Renal cortical epithelial cell (primary cell): Measurements from ENCODE around the gene CDK14. TPM values are rescaled to one million over a fixed set of nuclear protein-coding genes. Genes with fewer than 3 reads are reported as not detected.

ENCODE experiments used
- DNase-seq: peaks from one replicate; pipeline ENCODE4 v3.0.0-alpha.2; 2011; ENCODE audit warnings: low read depth
- total RNA-seq: library from RNA; depleted of rRNA; stranded (reverse); fragments of >200 nt; gene quantifications from 2 replicates; pipeline ENCODE4 v1.2.3, GENCODE V29; 2014

Gene CDK14
- total RNA-seq, 1 donor from 2014 or later = 30.2 TPM

DNA sequence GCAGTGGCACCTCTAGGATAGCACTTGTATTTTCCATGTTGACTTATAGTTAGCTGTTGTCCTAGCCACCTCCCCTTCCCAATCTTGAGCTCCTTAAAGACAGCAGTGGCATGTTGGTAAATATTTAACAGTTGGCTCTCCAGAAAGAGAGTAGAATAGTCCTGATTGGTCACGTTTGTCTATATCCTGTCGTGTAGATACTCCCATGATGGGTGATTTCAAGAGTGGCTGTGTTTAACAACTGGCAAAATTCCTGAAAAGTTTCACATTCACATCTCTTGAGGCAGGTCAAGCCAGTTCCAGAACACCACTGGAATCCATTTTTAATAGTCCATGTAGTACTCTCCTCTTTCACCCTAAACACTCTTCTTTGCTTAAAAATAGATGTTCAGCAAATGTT, 599.9 kb downstream of the CDK14 start:
- no peak for DNase-seq

DNA sequence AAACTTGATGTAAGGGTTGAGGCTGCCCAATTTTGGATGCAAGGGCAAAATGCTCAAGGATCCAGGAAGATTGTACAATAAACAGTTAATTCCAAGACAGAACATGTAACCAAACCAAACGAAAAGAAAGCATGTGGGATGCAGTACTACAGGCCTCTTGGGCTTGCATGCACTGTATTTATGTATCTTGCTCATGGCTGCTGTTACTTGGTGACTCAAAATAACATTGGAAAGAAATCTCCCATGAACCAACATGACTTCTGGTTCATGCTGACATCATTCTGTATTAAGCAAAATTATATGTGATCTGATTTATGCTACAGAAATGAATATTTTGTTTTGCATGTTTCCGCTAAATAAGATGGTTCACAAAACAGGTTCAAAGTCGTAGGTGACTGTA, 602.2 kb downstream of the CDK14 start:
- DNase-seq = no peak

DNA sequence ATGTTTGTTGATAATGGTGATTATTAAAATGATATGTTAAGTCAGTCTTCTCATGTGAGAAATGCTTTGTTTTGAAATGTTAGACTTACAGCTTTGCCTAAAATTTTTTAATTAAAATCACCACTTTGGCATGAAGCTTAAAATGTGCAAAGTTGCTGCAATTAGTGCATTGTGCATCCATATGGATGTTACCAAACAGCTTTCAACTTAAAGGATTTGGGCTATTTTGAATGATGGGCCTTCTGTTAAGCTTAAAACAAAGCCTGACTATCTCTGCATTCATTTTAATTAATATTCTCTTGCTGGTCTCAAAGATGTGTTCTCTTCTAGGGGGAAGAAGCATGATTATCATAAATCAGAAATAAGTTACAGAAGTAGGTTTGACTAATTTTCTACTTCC, 603.5 kb downstream of the CDK14 start:
- DNase-seq = no peak

DNA sequence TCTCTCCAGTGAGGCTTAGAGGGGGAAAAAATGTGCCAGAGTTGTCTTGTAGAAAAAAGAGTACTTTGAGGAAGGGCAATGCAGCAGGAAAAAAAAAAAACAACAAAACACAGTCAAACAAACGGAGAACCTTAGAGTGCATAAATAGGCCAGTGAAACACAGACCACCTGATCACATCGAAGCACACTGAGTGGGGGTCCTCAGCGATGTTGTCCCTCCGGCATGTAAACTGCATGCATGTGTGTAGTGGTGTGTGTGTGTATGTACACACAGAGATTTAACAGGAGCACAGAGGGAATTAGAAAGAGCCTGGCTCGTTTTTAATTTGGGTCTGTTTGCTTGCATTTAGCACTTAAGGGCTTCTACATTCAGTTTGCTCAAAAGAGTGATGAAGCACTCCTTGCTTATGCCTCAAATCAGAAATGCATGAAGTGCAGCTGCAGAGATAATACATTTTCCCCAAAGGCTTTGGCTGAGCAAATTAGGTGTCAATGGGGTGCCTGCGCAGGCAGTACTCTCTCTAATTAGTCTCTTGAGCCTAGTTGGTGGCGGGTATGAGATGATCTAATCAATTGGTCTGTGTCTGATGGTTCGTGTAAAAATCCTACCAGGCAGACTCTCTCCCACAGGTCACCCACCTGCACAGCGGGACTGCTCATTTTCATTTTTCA, 605.5 kb downstream of the CDK14 start:
- no peak for DNase-seq

DNA sequence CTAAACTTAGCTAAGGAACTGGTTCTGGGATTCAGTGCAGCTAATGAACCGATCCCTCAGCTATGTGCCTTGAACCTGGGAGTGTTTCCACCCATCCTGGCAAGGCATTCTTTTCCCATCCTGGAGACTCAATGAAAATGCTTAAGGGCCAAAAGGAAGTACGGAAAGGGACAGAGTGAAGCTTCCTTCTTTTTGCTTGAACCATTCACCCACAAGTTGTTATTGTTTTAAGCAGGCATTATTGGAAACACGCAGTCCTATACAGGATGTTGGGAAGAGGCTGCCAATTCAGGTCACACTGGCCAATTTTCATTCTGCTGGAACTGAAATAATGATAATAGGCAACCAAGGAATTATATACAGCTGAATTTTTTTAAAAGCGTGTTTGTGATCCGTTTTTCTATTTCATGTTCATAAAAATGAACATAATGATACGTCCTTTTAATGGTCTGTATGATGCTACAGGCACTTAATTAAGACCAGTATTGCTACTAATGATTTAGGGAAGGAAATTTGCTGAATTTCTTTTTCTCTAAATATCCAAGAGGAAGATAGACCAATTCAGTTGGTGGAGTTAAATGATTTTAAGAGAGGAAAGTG, 610.3 kb downstream of the CDK14 start:
- DNase-seq = no peak

DNA sequence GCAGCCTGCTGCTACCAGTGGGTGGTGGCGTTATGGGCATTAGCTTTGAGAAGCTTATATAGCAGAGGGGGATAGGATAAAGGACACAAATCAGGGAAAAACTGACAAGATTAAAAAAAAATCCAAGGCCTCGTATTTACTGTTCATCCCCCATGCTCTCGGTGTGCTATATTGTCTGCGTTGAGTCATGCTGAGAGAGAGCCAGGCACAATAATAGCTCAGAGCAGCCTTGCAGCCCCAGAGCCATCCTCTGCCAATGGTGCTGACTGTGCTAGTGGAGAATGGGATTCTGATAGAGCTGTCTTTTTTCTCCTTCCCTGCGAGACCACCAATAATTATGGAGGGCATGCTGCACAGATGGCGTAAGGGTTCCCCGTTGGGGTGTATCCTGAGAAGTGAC, 616.5 kb downstream of the CDK14 start:
- DNase-seq = no peak

DNA sequence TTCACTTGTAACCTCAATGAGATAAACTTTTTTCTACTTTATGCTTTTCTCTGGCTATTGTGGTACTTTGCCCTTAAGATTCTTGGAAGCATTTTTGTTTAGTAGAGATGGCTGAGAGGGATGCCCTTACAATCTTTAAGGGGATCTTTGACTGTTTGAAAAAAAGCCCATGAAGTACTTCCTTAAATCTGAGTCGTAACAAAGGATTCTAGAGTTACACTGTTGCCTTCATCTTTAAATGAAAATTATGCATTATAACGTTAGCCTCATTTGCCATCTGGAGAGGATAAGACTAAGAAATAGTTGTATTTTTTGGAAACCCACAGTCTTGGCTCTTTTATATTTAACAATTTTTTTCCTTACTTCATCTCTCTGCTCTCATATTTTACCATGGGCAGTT, 630.3 kb downstream of the CDK14 start:
- DNase-seq = no peak

DNA sequence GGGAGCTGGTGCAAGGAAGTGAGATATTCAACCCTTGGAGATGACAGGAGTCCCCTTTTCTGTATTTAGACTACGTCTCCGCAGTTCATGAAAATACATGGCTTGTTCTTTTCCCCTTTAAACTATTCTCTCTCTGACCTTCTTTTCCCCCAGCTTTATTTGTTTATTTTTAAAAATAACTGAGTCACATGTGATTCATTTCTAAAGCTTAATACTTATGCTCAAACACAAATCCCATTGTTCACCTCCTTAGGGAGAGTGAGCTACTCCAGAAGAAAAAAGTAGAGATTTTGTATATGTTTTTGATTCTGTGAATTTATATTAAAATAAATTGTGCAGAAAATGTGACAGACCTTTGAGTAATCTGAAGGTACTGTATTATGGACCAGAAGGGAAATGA, 632.2 kb downstream of the CDK14 start:
- no peak for DNase-seq

DNA sequence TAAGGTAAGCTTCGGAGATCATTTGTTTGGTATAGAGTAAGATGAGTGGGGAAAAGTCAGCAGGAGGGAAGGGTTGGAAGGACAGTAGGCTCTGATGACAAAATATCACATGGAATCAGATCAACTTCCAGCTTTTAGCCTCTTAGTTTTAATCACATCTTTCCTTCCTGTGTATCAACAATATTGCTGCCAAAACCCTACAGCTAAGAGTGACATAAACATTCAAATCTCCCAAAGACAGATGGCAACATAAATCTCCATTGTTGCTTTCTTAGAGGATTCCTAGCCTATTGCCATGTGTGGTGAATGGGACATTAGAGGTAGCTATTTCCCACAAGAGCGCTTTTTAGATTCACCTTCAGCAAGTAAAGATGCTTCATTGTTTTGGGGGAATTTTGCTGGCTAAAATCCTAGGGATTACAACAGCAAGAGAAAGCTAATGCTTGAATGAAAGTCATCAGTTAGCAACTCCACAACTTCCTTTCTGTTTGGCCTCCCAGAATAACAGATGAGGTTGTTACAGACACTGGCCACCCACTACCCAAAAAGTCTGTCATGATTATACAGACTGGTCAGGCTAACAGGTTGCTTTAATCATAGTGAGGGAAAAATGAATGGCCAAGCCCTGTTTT, 632.9 kb downstream of the CDK14 start:
- no peak for DNase-seq

DNA sequence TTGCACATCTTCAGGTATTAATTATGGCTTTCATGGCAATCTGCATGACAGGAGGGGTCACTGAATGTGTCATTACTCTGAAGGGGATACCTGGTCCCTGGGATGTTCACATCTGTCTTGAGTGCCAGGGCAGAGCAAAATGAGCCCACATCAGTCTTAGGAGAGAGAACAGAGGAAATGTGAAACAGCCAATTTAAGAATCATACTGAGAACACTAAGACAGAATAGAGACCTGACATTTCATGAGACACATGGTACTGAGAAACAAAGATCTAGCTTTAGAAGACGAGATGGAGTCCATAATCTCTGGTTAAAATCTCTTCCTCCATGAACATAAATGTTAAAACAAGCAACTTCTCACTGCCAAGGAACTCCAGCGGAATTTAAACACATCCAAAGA, 634.0 kb downstream of the CDK14 start:
- no peak for DNase-seq

DNA sequence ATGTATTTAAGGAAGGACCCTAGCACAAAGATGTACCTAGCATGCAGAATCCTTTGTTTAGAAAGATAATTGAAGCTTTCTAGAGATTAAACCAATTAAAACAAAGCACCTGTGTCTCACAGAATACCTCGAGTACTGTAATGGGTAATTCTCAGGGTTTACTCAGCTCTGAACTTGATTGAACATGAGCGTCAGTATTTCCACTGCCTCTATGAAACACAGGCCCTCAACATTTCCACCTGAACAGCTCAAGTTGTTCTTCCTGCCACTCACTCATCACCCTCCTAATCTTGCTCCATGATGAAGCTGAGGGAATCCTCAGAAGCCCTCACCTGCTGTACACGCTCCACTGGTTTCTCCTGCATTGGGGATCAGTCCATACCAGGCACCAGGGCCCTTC, 634.4 kb downstream of the CDK14 start:
- DNase-seq = no peak

DNA sequence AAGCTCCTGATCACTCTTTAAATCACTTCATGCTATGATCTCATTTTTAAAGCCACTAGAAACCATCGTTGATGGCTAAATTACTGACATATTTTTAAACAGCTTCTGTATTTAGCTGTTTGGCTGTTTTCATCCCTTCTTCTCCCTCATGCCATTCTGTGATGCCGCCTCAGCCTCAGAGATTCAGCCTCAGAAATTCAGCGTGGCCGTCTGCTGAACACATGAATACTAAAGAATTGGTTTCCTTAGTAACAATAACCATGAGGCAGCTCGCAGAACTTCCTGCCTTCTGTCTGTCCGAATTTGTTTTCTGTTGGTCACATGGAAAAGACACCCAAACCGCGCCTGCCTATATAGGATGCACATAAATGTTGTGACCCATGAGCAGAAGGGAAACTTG, 637.1 kb downstream of the CDK14 start:
- no peak for DNase-seq

DNA sequence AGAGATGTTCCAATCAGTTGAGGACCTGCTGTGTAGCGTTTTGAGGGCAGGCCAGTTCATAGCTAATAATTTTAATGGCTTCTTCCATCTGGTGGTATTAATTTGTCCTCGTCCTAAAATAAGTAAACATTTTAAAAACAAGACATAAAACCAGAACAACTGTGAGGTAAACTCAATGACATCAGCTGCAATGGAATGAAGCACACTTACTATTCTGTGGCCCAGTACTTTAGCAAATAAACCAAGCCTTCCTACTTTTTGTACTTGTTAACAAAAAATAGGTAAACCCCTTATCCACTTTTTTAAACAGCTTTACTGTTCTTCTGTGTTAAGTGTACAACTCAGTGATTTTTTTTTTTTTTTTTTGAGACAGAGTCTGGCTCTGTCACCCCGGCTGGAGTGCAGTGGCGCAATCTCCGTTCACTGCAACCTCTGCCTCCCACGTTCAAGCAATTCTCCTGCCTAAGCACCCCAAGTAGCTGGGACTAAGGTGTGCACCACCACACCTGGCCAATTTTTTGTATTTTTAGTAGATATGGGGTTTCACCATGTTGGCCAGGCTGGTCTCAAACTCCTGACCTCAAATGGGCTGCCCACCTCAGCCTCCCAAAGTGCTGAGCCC, 639.2 kb downstream of the CDK14 start:
- no peak for DNase-seq

DNA sequence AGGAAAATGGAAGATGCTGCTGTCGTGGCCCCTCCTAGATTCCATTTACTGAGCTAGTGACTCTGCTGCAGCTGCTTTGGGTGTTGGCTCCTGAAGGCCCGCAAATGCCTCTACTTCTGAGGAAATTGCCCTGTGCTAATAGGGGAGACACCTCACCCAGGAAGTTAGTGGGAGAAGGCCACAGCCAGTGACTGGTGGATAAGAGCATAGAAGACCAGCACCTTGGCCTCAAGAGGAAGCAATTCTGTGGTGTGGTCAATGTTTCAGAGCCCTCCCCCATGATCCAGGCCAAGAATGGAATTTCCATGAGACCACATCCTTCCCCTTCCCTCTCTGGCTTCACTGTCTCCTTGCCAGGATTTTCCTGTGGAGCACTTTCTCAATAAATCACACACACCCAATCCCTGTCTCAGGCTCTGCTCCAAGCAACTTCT, 643.1 kb downstream of the CDK14 start:
- peak; percentile 91 for DNase-seq

DNA sequence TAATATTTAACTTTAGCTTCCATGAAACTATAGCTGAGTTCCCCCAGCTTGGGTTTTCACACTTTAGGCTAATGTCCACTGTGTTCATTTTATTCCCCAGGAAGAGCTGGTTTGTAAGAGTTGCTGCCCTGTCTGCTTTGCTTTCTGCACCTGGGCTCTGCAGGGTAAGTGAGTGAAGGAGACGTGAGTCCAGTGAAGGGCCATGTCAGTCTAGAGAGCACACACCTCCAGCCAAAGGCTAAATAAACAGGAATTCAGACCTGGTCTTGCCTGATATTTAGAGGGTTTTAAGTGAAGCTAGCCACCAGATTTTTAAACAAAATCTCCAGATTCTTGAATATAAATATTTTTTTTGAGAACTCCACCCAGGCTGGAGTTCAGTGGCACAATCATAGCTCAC, 643.7 kb downstream of the CDK14 start:
- no peak for DNase-seq

DNA sequence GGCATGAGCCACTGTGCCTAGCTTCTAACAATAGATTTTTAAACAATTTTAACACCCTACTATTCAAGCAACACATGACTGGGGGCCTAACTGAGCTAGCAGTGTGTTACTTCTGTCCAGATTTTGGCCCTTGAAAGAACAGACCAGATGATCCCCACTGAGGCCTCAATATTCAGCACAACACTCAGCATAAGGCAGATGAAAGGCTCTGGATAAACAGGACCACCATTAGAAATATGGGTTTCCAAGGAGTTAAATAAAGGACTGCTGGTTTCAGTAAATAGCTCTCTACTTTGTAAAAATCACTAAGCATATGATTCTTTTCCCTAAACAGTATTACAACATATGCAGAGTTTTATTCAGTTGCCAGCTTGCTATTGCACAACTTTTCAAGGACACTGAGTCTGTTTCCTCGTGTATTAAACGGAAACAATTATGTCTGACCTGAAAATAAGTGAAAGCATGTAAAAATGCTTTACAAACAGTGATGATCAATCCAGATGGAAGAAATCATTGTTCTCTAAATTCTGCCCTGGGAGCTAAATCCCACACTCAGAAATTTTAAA, 644.3 kb downstream of the CDK14 start:
- DNase-seq = peak; percentile 76

DNA sequence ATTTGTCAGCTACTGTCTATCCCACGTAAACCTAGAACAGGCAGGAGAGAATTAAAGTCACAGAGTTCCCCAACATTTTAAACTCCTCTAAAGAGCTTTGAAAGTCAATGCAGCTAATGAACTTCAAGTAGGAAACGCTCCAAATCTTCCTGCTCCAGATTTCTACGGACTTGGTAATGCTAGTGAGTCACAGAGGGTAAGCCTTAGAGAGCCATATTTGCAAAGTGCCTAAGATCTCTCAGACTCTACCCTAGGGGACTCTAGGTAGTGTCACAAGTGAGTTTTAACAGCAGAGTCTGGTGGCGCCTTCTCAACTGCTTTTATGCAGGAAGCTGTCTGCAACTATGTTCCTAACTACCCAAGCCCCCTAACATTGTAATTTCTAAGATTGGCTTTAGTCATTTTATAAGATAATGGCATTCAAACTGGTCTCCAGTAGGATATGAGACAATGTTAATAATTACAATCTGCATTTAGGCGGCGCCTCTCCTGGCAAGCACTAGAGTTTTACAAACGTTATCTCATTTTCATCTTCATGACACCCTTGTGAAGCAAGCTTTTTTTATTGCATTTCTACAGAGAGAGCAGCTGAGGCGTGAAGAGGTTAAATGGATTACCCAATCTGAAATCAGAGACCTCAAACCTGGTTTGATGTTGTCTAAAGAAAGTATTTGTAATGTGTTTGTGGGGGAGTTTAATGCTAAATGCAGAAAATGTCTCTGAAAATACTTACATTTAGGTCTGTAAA, 646.1 kb downstream of the CDK14 start:
- peak; percentile 80 for DNase-seq

DNA sequence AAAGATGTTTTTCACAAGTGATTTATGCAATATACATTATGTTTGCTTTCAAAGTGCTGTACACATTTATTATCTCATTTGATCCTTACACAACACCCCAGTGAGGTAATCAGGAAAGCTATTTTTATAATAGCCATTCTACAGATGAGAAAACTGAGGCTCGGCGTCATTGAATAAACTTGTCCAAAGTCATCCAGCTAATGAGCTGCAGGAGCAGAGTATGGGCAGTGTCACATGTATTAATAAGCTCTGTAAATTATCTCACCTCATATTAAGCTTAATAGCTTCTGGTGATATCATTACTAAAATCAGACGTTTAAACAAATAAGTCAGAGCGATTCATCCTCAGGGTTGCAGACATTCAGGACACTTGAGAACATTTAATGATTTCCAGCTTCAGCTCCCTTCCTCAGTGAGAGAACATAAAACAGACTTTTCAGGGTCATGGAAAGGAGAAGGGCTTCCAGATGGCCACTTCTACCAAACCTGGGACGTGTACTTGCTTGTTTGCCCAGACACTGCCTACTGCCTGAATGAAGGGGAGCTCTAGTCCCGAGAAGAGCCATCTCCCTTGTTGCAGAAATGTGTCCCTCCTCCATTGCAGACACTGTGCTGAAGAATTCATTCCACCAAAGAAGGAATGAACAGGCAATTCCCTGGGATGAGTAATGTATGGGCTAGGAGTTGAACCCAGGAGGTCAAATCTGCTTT, 647.6 kb downstream of the CDK14 start:
- no peak for DNase-seq

DNA sequence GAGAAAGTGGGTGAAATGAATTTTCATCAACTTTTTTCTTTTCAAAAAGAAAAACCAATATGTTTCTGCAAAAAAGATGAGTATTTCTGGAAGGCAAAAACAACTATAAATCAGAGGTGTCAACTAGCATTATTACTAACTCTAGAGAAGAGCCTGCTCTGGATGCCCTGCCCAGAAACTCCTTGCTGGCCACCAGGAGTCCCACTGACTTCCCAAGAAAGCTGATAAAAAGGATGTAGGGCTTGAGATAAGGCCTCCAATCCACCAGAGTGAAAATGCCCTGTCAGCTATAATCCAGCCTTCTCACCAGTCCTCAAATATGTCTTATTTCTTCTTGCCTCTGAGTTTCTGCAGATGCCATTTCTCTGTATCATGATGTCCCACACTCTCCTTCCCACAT, 651.4 kb downstream of the CDK14 start:
- DNase-seq = no peak

DNA sequence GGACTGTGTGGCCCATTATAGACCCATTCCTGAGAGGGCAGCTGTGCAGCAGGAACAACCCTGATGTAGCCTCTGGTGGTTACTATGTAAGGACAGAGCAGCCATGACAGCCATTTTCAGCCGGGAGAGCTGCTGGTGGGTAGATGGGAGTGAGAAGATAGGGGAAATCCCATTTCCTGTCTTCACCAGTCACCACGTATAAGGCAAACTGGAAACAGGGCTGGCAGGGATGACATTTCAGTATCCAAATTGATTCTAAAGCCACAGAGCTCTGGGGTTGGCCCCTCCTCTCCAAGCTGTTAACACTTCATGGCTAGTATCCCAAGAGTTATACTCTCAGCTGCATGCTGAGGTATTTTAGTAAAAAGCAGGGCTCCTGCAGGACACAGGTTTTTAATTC, 652.9 kb downstream of the CDK14 start:
- DNase-seq = no peak

DNA sequence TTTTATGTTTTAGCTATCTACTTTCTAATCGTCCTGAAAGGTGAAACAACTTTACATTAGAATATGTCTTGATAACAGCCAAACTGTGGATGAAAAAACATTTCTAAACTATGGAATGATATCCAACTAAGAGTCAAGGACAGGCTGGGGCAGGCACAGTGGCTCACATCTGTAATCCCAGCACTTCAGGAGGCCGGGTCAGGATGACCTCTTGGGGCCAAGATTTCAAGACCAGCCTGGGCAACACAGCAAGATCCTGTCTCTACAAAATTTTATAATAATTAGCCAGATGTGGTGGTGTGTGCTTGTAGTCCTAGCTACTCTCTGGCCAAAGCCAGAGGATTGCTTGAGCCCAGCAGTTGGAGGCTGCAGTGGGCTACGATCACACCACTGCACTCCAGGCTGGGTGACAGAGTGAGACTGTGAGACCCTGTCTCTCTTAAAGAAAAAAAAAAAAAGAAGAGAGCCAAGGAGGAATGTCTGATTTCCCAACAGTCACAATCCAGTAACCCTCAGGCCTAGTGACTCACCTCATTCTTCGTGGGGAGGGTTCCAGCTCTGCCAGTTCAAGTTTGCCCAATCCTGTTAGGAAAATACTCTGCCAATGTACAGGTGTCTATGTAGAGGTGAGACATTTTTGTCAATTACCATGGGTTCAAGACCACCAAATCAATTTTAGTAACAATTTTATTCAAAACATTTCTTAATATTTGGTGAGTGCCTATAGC, 653.5 kb downstream of the CDK14 start:
- peak; percentile 94 for DNase-seq
